HG03342 (cell line): ENCODE results near the gene EXOC4.

Experiments
- ATAC-seq: cut with Tn5 transposase; IDR thresholded peaks from one replicate; pipeline ENCODE4 v1.9.1; 2021; ENCODE audit warnings: mild to moderate bottlenecking, moderate library complexity; ENCODE audit not compliant: unreplicated experiment

The EXOC4 gene

DNA sequence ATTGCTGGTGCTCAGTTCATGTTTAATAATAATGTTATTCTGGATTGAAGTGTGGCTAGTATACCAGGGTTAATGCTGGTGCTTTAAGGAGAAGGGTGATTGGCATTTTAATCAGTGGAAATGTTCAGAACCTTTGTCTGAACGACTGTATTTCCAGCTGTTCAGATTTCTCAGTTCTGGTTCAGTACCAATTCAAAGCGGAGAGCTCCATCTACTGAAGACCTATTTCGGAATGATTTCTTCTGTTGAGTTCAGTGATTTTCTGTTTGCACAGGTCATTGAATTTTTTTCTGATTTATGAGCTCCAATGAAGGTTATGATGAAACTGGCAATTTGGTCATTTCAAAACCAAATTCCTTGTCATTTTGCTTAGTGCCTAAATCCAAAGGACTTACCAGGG lies 160.1 kb downstream of the EXOC4 start:
- ATAC-seq: no peak

DNA sequence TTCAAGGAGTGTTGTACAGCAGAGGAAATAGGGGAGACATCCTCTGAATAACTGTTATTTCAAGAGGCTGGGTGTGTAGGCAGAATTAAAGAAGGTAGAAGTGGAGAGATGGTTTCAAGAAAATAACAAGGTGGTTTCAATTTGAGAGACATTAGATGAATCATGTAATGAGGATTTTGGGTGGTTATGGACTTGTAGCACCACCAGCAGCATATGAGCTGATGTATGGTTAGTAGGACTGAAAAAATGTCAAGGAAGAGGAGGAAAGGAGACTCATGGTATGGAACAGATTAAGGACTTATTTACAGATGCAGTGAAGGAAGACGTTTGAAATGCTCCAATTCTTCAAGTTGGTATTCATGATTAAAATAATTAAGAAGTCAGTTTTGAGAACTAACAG lies 166.2 kb downstream of the EXOC4 start:
- no peak for ATAC-seq

- ATAC-seq: no peak
Observed at GRCh38 chr7:133423618-133424017, 170.7 kb downstream of the EXOC4 start.

- no peak for ATAC-seq
Observed at GRCh38 chr7:133428326-133428725, 175.4 kb downstream of the EXOC4 start.

DNA sequence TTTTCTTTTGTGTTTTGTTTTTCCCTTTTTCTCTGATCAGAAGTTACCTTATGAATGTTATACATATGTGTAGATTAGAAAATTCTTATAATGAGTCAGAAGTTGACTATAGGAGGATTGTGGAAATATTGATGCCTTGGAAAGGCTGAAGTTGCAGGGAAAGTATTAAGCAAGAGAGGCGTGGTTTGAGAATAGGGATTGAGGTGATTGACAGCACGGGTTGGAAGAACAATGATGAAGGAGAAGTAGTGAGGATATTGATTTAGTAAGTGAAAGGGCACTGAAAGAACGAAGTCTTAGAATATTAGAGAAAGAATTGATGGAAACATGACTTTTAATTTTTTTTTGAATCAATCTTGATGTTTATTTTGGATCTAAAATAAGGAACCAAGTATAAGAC lies 176.0 kb downstream of the EXOC4 start:
- no peak for ATAC-seq

- ATAC-seq: no peak
Observed at GRCh38 chr7:133429371-133429770, 176.5 kb downstream of the EXOC4 start.

GRCh38 chr7:133431134-133431724 lies 178.4 kb downstream of the EXOC4 start:
- ATAC-seq: no peak

- no peak for ATAC-seq
Observed at GRCh38 chr7:133433165-133433812, 180.4 kb downstream of the EXOC4 start.

DNA sequence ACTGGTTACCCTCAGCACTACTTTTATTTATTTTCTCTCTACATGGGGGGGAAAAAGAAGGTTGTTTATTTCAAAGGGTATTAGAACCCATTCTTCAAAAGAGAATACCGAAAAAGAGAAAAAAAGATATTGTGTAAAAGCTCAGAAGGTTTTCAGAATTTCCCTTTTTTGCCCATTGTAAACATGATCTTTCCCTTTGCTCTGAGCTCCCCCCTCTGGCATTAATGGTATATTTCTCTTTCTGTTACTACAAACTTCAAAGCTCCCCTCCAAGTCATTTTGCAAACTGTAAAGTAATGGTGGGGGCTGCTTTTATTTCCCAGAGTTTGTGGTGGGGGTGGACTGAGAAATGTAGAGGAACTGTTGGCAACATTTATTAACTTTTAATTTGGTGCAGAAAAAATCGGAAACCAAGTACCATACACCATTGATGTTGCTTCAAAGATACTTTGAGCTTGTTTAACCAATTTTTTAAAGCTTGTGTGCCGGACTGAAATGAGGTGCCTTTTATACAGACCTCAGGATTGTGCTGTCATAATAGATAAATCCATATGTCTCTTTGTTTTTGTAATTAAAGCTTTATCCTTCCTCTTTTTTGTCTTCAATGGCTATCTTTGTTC lies 181.5 kb downstream of the EXOC4 start:
- no peak for ATAC-seq

DNA sequence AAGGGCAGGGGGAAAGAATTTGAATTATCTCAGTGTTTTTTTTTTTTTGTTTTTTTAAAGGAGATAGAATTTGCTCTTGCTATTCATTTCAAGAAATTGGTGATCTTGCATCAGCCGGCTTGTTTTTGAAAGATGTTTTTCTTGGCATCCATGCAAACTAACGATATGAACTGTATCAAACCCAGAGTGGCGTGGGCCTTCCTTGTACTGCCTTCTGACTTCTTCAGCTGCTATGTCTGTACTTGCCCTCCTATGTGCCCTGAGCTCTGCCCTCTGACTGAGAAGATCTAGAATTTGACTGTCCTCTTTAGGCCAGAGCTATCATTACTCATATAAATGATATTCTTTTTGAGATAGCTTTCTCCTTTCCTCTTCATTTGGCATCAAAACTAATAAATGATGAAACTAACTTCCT lies 183.1 kb downstream of the EXOC4 start:
- ATAC-seq: no peak

- ATAC-seq: no peak
Observed at GRCh38 chr7:133437544-133437943, 184.7 kb downstream of the EXOC4 start.

DNA sequence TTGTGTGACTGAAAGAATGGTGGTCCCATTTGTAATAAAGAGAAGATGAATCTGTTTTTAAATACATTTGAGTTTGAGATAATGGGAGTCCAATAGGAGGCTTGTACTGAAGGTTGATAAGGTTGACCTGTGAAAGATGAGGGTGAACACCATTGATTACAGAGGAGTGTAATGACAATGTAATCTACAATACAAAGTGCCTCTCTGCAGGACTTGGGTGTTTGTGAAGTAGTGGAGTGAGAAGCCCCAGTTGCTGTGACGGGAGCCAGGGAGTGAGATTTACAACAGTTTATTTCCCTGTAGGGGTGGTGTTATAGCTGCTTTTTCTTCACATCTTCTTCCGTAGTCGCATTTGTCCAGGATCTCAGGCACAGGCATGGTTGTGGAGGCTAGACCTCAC lies 189.9 kb downstream of the EXOC4 start:
- ATAC-seq: no peak

- ATAC-seq: no peak
Observed at GRCh38 chr7:133445617-133446016, 192.7 kb downstream of the EXOC4 start.

- no peak for ATAC-seq
Observed at GRCh38 chr7:133448012-133448411, 195.1 kb downstream of the EXOC4 start.

GRCh38 chr7:133452577-133452976 lies 199.7 kb downstream of the EXOC4 start:
- ATAC-seq: no peak

- ATAC-seq: no peak
Observed at GRCh38 chr7:133458688-133459087, 205.8 kb downstream of the EXOC4 start.

GRCh38 chr7:133461421-133461820 lies 208.5 kb downstream of the EXOC4 start:
- ATAC-seq: no peak

DNA sequence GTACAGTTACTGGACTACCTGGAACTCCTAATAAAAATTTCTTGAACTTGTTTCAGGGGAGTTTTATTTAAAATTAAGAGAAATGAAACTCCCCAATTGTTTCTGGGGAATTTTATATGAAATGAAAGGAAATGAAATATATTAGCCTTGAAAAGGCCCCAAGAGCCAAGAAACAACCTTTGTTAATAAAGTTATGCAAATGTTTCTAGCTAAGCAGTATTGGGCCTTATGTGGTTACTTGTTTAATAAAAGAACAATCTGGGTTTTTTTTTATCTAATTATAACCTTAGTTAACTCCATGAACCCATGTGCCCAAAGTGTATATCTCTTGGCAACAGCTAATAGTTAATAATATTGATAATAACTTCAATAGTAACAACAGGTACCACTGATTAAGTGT lies 222.8 kb downstream of the EXOC4 start:
- no peak for ATAC-seq

DNA sequence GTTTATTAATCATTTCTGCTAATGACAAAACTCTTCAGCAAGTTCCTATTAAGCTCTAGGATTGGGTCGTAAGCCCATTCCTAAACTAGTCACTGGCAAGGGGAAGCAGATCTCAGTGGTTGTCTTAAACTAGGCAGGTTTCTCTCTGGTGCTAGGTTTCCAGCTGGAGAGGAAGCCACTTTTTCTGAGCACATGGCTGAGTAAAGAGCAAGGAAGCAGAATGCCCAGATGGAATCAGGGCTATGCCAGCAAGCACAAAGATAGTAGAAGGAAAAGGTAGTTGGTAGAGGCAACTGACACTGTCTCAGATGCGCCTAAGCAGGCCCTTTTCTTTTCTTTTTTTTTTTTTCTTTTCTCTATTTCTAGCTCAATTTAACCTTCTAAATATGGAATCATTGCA lies 224.9 kb downstream of the EXOC4 start:
- no peak for ATAC-seq

- no peak for ATAC-seq
Observed at GRCh38 chr7:133478591-133479135, 225.8 kb downstream of the EXOC4 start.

GRCh38 chr7:133479456-133480065 lies 226.7 kb downstream of the EXOC4 start:
- ATAC-seq: no peak

DNA sequence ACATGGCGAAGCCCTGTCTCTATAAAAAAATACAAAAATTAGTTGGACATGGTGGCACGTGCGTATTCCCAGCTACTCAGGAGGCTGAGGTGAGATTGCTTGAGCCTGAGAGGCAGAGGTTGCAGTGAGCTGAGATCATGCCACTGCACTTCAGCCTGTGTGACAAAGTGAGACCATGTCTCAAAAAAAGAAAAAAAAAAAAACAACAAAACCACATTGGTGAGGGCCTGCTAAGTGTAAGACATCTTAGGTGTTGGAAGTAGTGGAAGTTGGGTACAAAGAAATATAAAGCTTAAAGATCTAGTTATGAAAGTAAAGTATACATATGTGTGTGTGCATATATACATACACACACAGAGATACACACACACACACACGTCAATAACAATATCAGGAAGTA lies 228.0 kb downstream of the EXOC4 start:
- no peak for ATAC-seq
